Progenitor cell of endocrine pancreas (in vitro differentiated cells): ENCODE data around the gene KSR1. TPM values are rescaled to one million over a fixed set of nuclear protein-coding genes. Genes with fewer than 3 reads are reported as not detected.
A peak's percentile ranks its signal among the peaks of the same experiment; 100 is the strongest.

Experiments
- DNase-seq: peaks from one replicate; pipeline ENCODE4 v3.0.0; 2021; ENCODE audit warnings: low spot score; ENCODE audit not compliant: unreplicated experiment
- H3K27ac Mint-ChIP-seq: 2 replicates; pipeline ENCODE4 v1.8.0; 2021; ENCODE audit warnings: mild to moderate bottlenecking, moderate library complexity, mixed read lengths
- H3K27me3 Mint-ChIP-seq: 2 replicates; pipeline ENCODE4 v1.8.0; 2021; ENCODE audit warnings: mixed read lengths
- H3K36me3 Mint-ChIP-seq: 2 replicates; pipeline ENCODE4 v1.8.0; 2022; ENCODE audit warnings: mixed read lengths; ENCODE audit not compliant: insufficient read depth
- H3K4me1 Mint-ChIP-seq: 2 replicates; pipeline ENCODE4 v1.8.0; 2021; ENCODE audit warnings: low read depth, mixed read lengths
- H3K4me3 Mint-ChIP-seq: 2 replicates; pipeline ENCODE4 v1.8.0; 2021; ENCODE audit warnings: low read depth, mild to moderate bottlenecking, moderate library complexity, mixed read lengths
- H3K9me3 Mint-ChIP-seq: 2 replicates; pipeline ENCODE4 v1.8.0; 2021; ENCODE audit warnings: low read depth, mixed read lengths
- total RNA-seq: library from RNA; stranded (reverse); gene quantifications from 2 replicates; pipeline ENCODE4 v1.2.1, GENCODE V29; 2021
- TF ChIP-seq, protein P1 (sequence below): fragments of 200-600 bp; sonication (generic); IDR thresholded peaks from one replicate; pipeline ENCODE4 v1.5.0; 2021; ENCODE audit warnings: antibody characterized with exemption, mild to moderate bottlenecking; ENCODE audit not compliant: unreplicated experiment

Gene KSR1
- total RNA-seq, 1 donor from 2014 or later, result 70.1 TPM

DNA sequence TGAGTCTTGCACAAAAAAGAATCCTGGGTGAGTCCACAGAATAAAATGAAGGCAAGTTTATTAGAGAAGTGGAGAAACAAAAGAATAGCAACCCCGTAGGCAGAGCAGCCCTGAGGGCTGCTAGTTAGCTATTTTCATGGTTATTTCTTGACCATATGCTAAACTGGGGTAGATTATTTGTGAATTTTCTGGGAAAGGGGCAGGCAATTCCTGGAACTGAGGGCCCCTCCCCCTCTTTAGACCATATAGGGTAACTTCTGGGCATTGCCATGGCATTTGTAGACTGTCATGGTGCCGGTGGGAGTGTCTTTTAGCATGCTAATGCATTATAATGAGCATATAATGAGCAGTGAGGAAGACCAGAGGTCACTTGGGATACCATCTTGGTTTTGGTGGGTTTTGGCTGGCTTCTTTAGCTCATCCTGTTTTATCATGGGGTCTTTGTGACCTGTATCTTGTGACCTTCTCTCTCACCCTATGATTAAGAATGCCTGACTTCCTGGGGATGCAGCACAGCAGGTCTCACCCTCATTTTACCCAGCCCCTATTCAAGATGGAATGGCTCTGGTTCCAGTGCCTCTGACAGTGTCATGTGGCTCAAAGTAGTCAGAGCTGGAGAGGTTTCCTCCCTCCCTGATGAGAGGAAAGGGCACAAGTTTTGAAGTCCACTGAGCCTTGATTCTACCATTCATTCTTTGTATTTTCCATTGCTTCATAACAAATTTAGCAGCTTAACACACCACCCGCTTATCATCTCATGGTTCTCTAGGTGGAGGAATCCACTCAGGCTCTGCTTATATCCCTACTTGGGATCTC is 119.1 kb downstream of the KSR1 start:
- Mint-ChIP-seq H3K4me1 (peaks cover 31% of the 10 kb centered on the region), H3K27ac (no peak overlapping the region), H3K36me3 (no peaks in the 10 kb centered on the region), H3K27me3 (no peaks in the 10 kb centered on the region), H3K9me3 (no peaks in the 10 kb centered on the region), H3K4me3 (no peak overlapping the region)
- TF ChIP-seq, protein P1, sequence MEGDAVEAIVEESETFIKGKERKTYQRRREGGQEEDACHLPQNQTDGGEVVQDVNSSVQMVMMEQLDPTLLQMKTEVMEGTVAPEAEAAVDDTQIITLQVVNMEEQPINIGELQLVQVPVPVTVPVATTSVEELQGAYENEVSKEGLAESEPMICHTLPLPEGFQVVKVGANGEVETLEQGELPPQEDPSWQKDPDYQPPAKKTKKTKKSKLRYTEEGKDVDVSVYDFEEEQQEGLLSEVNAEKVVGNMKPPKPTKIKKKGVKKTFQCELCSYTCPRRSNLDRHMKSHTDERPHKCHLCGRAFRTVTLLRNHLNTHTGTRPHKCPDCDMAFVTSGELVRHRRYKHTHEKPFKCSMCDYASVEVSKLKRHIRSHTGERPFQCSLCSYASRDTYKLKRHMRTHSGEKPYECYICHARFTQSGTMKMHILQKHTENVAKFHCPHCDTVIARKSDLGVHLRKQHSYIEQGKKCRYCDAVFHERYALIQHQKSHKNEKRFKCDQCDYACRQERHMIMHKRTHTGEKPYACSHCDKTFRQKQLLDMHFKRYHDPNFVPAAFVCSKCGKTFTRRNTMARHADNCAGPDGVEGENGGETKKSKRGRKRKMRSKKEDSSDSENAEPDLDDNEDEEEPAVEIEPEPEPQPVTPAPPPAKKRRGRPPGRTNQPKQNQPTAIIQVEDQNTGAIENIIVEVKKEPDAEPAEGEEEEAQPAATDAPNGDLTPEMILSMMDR, result no peak
- no peak for DNase-seq

GRCh38 chr17:27575912-27576252 is 119.6 kb downstream of the KSR1 start:
- Mint-ChIP-seq H3K4me3 (no peak overlapping the region), H3K4me1 (peaks cover 30% of the 10 kb centered on the region), H3K27me3 (no peaks in the 10 kb centered on the region)

DNA sequence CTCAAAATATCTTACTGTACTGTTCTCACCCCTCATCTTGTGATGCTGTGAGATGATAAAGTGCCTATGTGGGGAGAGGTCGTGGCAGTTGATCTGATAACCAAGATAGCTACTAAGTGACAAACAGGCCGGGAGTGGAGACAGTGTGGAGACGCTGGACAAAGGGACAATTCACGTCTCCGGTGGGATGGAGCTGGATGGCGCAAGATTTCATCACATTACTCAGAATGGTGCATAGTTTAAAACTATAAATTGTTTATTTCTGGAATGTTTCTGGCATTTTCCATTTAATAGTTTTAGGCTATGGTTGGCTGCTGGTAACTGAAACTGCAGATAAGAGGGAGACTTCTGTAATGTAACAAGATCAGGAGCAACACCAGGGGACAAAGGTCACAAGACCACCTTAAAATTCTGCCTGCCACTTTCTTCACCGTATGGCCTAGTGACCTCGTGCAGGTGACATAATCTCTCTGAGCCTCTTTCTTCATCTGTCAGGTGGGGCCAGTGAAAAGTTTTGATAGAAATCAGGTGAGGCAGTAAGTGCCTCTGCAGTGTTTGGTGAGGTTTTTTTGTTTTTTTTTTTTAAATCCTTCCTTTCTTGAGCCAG is 120.3 kb downstream of the KSR1 start:
- DNase-seq, result no peak
- Mint-ChIP-seq H3K9me3 (no peaks in the 10 kb centered on the region), H3K4me1 (peaks cover 24% of the 10 kb centered on the region), H3K4me3 (no peak overlapping the region), H3K27me3 (no peaks in the 10 kb centered on the region), H3K36me3 (no peaks in the 10 kb centered on the region), H3K27ac (peak overlapping the region; percentile 30)
- TF ChIP-seq, protein P1, result no peak

More at GRCh38 chr17:27575912-27576252, 119.6 kb downstream of the KSR1 start:
- Mint-ChIP-seq H3K9me3 (no peaks in the 10 kb centered on the region), H3K27ac (no peak overlapping the region), H3K36me3 (no peaks in the 10 kb centered on the region)
- no peak for DNase-seq
- TF ChIP-seq, protein P1, result no peak

DNA sequence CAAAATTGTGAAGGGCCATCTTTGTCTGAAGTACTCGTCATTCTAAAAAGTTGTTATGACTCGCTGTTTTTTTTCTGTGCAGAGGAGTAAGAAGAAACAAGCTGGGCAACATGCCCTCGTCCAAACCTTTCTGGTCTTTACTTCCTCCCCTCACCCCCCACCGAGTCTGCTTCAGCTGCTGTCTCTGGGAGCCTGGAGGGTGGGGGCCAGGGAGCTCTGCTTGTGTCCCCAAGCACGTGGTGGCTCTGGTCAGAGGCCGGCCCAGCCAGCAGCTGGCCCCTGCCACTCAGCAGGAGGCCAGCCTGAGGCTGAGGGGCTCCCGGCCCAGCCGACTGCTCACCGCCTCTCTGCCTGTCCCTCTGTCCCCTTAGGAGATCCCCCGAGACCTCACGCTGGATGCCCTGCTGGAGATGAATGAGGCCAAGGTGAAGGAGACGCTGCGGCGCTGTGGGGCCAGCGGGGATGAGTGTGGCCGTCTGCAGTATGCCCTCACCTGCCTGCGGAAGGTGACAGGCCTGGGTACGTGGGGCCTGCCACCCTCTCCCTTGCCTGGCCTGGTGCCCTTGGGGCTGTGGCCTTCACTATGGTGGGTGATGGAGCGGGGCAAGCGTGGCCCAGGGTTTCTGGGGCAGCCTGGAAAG is 121.0 kb downstream of the KSR1 start:
- no peaks in the 10 kb centered on the region for H3K36me3 Mint-ChIP-seq
- DNase-seq, result no peak
- H3K27me3 Mint-ChIP-seq, result no peaks in the 10 kb centered on the region
- TF ChIP-seq, protein P1, result no peak
- peak overlapping the region; percentile 30 for H3K27ac Mint-ChIP-seq
- no peak overlapping the region for H3K4me3 Mint-ChIP-seq
- H3K4me1 Mint-ChIP-seq, result peaks cover 24% of the 10 kb centered on the region
- no peaks in the 10 kb centered on the region for H3K9me3 Mint-ChIP-seq

DNA sequence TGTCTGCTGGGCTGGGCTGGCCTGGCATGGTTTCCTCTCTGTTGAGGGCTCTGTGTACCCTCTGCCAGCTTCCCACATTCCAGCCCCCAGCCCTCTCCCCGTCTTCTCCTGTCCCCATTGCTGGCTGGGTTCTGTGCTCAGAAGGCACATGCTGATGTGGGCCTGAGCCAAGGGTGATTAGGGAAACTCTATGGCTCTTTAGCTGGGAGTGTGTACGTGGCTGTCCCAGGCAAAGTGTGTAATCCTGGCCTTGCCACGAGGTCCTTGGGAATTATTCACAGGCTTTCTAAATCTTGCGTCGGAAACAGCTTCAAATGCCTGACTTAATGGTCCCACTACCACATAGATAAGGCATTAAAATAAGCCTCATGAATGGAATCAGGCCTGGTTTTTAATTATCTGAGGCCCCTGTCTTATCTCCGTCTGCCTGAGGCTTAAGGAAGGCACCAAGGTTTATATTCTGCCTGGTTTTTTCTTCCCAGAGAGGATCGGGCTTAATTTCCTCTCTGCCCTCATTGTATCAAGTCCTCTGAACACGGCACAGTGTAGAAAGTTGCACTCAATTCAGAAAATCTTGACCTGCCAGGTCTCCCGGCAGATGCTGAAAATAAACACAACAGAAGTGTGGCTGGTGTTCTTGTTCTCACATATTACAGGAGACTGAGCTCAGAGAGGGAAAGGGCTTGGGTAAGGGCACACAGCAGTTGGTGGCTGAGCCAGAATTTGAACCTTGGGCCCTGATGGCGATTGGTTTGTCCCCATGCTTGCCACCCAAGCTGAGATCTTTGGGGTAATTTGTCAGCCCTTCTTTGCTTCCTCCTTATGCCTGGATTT is 121.9 kb downstream of the KSR1 start:
- peaks cover 24% of the 10 kb centered on the region for H3K4me1 Mint-ChIP-seq
- no peaks in the 10 kb centered on the region for H3K27me3 Mint-ChIP-seq
- no peaks in the 10 kb centered on the region for H3K9me3 Mint-ChIP-seq
- TF ChIP-seq, protein P1, result no peak
- no peak overlapping the region for H3K27ac Mint-ChIP-seq
- no peak for DNase-seq
- no peak overlapping the region for H3K4me3 Mint-ChIP-seq
- no peaks in the 10 kb centered on the region for H3K36me3 Mint-ChIP-seq
